ENCODE measurements around the gene BBS4.

BBS4 gene

DNA sequence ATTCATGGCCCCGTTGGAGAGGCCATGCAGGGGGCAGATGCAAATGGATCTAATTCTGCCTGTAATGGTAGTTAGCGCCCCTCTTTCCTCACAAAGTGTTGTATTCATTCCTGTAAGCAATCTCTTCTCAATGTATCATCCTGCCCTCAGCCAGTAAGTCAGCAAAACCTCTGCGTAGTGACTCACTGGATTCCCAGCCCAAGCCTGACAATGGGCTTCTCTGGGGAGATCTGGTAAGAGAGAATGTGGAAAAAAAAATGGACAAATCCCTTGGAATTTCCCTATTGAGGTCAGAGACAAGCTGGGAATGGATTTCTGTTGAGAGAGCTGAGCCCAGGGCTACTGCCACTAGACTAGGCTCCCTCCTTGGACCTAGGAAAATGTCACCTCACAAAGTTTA lies 72.2 kb downstream of the BBS4 start:
- TF ChIP-seq EGR1 (IDR thresholded peaks at IDR 0.05) (no peak), TEAD4 (IDR thresholded peaks at IDR 0.05) (no peak), TCF12 (IDR thresholded peaks at IDR 0.05; ENCODE audit: low read depth) (no peak), TAF1 (IDR thresholded peaks at IDR 0.05; ENCODE audit: low read depth) (no peak), RAD21 (IDR thresholded peaks at IDR 0.05; ENCODE audit: low read depth) (no peak), YY1 (IDR thresholded peaks at IDR 0.05; ENCODE audit: low read depth) (no peak), EP300 (IDR thresholded peaks at IDR 0.05; ENCODE audit: borderline replicate concordance) (no peak), NFIC (IDR thresholded peaks at IDR 0.05) (no peak), CREB1 (IDR thresholded peaks at IDR 0.05; ENCODE audit: low read depth) (no peak)
- TF ChIP-seq, protein P1, sequence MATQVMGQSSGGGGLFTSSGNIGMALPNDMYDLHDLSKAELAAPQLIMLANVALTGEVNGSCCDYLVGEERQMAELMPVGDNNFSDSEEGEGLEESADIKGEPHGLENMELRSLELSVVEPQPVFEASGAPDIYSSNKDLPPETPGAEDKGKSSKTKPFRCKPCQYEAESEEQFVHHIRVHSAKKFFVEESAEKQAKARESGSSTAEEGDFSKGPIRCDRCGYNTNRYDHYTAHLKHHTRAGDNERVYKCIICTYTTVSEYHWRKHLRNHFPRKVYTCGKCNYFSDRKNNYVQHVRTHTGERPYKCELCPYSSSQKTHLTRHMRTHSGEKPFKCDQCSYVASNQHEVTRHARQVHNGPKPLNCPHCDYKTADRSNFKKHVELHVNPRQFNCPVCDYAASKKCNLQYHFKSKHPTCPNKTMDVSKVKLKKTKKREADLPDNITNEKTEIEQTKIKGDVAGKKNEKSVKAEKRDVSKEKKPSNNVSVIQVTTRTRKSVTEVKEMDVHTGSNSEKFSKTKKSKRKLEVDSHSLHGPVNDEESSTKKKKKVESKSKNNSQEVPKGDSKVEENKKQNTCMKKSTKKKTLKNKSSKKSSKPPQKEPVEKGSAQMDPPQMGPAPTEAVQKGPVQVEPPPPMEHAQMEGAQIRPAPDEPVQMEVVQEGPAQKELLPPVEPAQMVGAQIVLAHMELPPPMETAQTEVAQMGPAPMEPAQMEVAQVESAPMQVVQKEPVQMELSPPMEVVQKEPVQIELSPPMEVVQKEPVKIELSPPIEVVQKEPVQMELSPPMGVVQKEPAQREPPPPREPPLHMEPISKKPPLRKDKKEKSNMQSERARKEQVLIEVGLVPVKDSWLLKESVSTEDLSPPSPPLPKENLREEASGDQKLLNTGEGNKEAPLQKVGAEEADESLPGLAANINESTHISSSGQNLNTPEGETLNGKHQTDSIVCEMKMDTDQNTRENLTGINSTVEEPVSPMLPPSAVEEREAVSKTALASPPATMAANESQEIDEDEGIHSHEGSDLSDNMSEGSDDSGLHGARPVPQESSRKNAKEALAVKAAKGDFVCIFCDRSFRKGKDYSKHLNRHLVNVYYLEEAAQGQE (IDR thresholded peaks at IDR 0.05; ENCODE audit: low read depth): no peak
- TF ChIP-seq, protein P2, sequence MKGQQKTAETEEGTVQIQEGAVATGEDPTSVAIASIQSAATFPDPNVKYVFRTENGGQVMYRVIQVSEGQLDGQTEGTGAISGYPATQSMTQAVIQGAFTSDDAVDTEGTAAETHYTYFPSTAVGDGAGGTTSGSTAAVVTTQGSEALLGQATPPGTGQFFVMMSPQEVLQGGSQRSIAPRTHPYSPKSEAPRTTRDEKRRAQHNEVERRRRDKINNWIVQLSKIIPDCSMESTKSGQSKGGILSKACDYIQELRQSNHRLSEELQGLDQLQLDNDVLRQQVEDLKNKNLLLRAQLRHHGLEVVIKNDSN (IDR thresholded peaks at IDR 0.05): no peak
- TF ChIP-seq, protein P3, sequence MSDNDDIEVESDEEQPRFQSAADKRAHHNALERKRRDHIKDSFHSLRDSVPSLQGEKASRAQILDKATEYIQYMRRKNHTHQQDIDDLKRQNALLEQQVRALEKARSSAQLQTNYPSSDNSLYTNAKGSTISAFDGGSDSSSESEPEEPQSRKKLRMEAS (IDR thresholded peaks at IDR 0.05): no peak

DNA sequence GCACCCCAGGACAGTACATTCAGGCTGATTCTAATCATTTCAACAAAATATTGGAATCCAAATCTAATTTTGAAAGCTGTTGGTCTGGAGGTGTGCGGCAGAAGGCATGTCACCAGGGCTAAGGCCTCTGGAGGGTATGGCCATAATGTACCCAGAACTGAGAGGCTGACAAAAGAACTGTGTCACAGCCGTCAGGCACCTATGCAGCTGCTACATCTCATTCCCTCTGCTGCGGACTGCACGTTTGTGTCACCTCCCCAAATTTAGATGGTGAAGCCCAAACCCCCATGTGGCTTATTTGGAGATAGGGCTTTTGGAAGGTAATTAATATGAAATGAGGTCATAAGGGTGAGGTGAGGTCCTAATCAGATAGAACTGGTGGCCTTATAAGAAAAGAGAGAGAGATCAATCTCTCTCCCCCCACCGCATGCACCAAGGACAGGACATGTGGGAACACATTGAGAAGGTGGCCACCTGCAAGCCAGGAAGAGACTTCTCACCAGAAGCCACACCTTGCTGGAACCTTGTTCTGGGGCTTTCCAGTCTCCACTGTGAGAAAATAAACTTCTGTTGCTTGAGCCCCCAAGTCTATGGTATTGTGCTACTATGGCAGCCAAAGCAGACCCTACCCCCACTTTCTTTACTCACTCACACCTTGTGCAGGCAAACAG lies 74.7 kb downstream of the BBS4 start:
- TF ChIP-seq, protein P1 (IDR thresholded peaks at IDR 0.05; ENCODE audit: low read depth): no peak
- no peak for TF ChIP-seq ZBTB7A (IDR thresholded peaks at IDR 0.05; ENCODE audit: low read depth)
- no peak for TF ChIP-seq TCF12 (IDR thresholded peaks at IDR 0.05; ENCODE audit: low read depth)
- TF ChIP-seq, protein P2 (IDR thresholded peaks at IDR 0.05): no peak
- no peak for TF ChIP-seq RAD21 (IDR thresholded peaks at IDR 0.05; ENCODE audit: low read depth)
- no peak for TF ChIP-seq FOXM1 (IDR thresholded peaks at IDR 0.05; ENCODE audit: borderline replicate concordance, low read depth)

DNA sequence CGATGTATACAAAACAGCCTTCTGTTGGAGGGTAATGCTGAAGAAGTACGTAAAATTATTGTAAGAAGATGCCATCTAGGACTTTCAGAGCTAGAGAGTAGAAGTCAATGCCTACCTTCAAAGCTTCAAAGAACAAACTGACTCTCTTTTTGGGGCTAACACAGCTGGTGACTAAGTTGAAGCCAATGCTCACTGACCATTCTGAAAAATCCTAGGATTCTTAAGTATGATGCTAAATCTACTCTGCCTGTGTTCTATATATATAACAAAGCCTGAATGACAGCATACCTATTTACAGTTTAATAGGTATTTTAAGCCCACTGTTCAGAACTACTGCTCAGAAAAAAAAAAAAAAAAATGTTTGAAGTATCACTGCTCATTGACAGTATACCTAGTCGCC lies 78.6 kb downstream of the BBS4 start:
- TF ChIP-seq EP300 (IDR thresholded peaks at IDR 0.05; ENCODE audit: borderline replicate concordance) (no peak), FOXM1 (IDR thresholded peaks at IDR 0.05; ENCODE audit: borderline replicate concordance, low read depth) (no peak), TCF12 (IDR thresholded peaks at IDR 0.05; ENCODE audit: low read depth) (no peak), RAD21 (IDR thresholded peaks at IDR 0.05; ENCODE audit: low read depth) (no peak), CREB1 (IDR thresholded peaks at IDR 0.05; ENCODE audit: low read depth) (no peak)

DNA sequence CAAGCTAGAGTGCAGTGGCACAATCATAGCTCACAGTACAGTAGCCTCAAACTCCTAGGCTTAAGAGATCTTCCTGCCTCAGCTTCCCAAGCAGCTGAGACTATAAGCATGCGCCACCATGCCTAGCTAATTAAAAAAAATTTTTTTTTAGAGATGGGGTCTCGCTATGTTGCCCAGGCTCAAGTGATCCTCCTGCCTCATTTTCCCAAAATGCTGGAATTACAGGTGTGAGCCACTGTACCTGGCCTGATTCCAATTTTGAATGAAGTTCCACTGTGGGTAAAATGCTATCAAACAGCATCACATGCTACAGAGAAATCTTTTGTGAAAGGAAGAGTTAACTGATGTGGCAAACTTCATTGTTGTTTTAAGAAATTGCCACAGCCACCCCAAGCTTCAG lies 80.0 kb downstream of the BBS4 start:
- TF ChIP-seq NFIC (IDR thresholded peaks at IDR 0.05) (no peak), TAF1 (IDR thresholded peaks at IDR 0.05; ENCODE audit: low read depth) (no peak), RAD21 (IDR thresholded peaks at IDR 0.05; ENCODE audit: low read depth) (no peak), ZBTB7A (IDR thresholded peaks at IDR 0.05; ENCODE audit: low read depth) (no peak), EP300 (IDR thresholded peaks at IDR 0.05; ENCODE audit: borderline replicate concordance) (no peak), FOXM1 (IDR thresholded peaks at IDR 0.05; ENCODE audit: borderline replicate concordance, low read depth) (no peak), YY1 (IDR thresholded peaks at IDR 0.05; ENCODE audit: low read depth) (no peak), TEAD4 (IDR thresholded peaks at IDR 0.05) (no peak), CEBPB (IDR thresholded peaks at IDR 0.05) (no peak), EGR1 (IDR thresholded peaks at IDR 0.05) (no peak), CREB1 (IDR thresholded peaks at IDR 0.05; ENCODE audit: low read depth) (no peak), TCF12 (IDR thresholded peaks at IDR 0.05; ENCODE audit: low read depth) (no peak)
- TF ChIP-seq, protein P3 (IDR thresholded peaks at IDR 0.05): no peak
- TF ChIP-seq, protein P1 (IDR thresholded peaks at IDR 0.05; ENCODE audit: low read depth): no peak
- TF ChIP-seq, protein P2 (IDR thresholded peaks at IDR 0.05): no peak

Data from Ishikawa (cell line).